AG09309 (cell line): Measurements from ENCODE around the gene CDK6.

Experiments
- DNase-seq: peaks from one replicate; pipeline ENCODE4 v3.0.0-alpha.2; 2010; ENCODE audit warnings: low read depth
- H3K4me3 ChIP-seq: 2 replicates; pipeline ENCODE4 v1.5.1; 2011; ENCODE audit warnings: mild to moderate bottlenecking, low read depth, low read length, moderate library complexity; ENCODE audit not compliant: control insufficient read depth
- CTCF ChIP-seq: IDR thresholded peaks from 2 replicates; pipeline ENCODE4 v1.5.1; 2011; ENCODE audit warnings: mild to moderate bottlenecking, low read depth, low read length, inconsistent platforms; ENCODE audit not compliant: insufficient read depth, control insufficient read depth; ENCODE audit errors: missing control alignments

Gene CDK6

GRCh38 chr7:92699966-92700514 lies 136.3 kb downstream of the CDK6 start:
- TF ChIP-seq CTCF: no peak
- DNase-seq: no peak
- H3K4me3 ChIP-seq: no peak overlapping the region

GRCh38 chr7:92699560-92699959 lies 136.8 kb downstream of the CDK6 start:
- H3K4me3 ChIP-seq: no peak overlapping the region
- TF ChIP-seq CTCF: no peak
- DNase-seq: no peak

GRCh38 chr7:92698237-92698841 lies 138.0 kb downstream of the CDK6 start:
- H3K4me3 ChIP-seq: no peak overlapping the region
- TF ChIP-seq CTCF: no peak
- DNase-seq: peak; percentile 74

- no peak for DNase-seq
- no peak overlapping the region for H3K4me3 ChIP-seq
- no peak for TF ChIP-seq CTCF
Measured at GRCh38 chr7:92697414-92697813, 139.0 kb downstream of the CDK6 start.

- no peak overlapping the region for H3K4me3 ChIP-seq
- no peak for DNase-seq
- no peak for TF ChIP-seq CTCF
Measured at GRCh38 chr7:92697012-92697411, 139.4 kb downstream of the CDK6 start.

GRCh38 chr7:92696584-92696983 lies 139.8 kb downstream of the CDK6 start:
- no peak for DNase-seq
- H3K4me3 ChIP-seq: no peak overlapping the region
- no peak for TF ChIP-seq CTCF
